Gastroesophageal sphincter (tissue), 3 donors: Measurements from ENCODE around the gene GPATCH8.

ENCODE experiments used
- EP300 ChIP-seq: sonication (generic); formaldehyde crosslinking; IDR thresholded peaks from one replicate; pipeline ENCODE4 v1.6.1; 2017; ENCODE audit warnings: antibody characterized with exemption, mild to moderate bottlenecking
- POLR2A ChIP-seq, 2 donors: fragments of 450-650 bp; IDR thresholded peaks; one replicate each; pipeline ENCODE4 v1.6.1; 2017; ENCODE audit warnings: antibody characterized with exemption in 2 of 2, mild to moderate bottlenecking in 2 of 2, moderate library complexity in 1 of 2
- POLR2AphosphoS5 ChIP-seq: sonication (generic); formaldehyde crosslinking; IDR thresholded peaks from one replicate; pipeline ENCODE4 v1.6.1; 2017; ENCODE audit warnings: antibody characterized with exemption
- TF ChIP-seq, protein P1 (sequence below), 4 experiments: fragments of 200-600 bp in 2 of 4; fragments of 450-650 bp in 2 of 4; sonication (generic) in 1 of 4; IDR thresholded peaks; one replicate each; pipeline ENCODE4 v1.5.1; 2017 to 2019; ENCODE audit warnings: antibody characterized with exemption in 4 of 4, mild to moderate bottlenecking in 2 of 4, moderate library complexity in 2 of 4

DNA sequence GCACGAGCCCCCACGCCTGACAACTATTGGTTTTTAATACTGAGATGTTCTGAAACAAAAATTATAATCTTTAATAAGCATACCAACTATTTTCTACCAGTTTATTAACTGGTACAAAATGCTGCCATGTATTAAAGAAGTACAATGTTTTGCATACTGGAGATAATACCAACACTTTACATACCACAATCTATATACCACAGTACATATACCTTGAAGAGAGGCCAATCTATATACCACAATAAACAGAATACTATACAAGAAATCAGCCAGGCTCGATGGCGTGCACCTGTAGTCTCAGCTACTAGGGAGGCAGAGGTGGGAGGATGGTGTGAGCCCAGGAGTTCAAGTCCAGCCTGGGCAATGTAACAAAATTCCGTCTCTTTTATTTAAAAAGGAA lies 9.9 kb downstream of the GPATCH8 start:
- TF ChIP-seq, protein P1, sequence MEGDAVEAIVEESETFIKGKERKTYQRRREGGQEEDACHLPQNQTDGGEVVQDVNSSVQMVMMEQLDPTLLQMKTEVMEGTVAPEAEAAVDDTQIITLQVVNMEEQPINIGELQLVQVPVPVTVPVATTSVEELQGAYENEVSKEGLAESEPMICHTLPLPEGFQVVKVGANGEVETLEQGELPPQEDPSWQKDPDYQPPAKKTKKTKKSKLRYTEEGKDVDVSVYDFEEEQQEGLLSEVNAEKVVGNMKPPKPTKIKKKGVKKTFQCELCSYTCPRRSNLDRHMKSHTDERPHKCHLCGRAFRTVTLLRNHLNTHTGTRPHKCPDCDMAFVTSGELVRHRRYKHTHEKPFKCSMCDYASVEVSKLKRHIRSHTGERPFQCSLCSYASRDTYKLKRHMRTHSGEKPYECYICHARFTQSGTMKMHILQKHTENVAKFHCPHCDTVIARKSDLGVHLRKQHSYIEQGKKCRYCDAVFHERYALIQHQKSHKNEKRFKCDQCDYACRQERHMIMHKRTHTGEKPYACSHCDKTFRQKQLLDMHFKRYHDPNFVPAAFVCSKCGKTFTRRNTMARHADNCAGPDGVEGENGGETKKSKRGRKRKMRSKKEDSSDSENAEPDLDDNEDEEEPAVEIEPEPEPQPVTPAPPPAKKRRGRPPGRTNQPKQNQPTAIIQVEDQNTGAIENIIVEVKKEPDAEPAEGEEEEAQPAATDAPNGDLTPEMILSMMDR (IDR thresholded peaks at IDR 0.05): no peak
- TF ChIP-seq POLR2A (IDR thresholded peaks at IDR 0.05) (no peak), EP300 (no peak), POLR2AphosphoS5 (no peak)
